Suppressor macrophage treated with lipopolysaccharide for 4 hours (primary cell): ENCODE data around the gene METAP1D.

ENCODE experiments used
- DNase-seq: peaks from one replicate; pipeline ENCODE4 v3.0.0-alpha.2; 2020

The METAP1D gene

GRCh38 chr2:171999161-171999560 is 592 bp upstream of the METAP1D start:
- no peak for DNase-seq

GRCh38 chr2:172000696-172001361 is 1.1 kb downstream of the METAP1D start:
- no peak for DNase-seq

GRCh38 chr2:172007372-172007771 is 7.6 kb downstream of the METAP1D start:
- no peak for DNase-seq

GRCh38 chr2:172009823-172010222 is 10.1 kb downstream of the METAP1D start:
- no peak for DNase-seq

- peak; percentile 33 for DNase-seq
Measured at GRCh38 chr2:172011812-172012575, 12.2 kb downstream of the METAP1D start.

GRCh38 chr2:172012677-172013391 is 13.1 kb downstream of the METAP1D start:
- no peak for DNase-seq

- peak; percentile 47 for DNase-seq
Measured at GRCh38 chr2:172013396-172013795, 13.6 kb downstream of the METAP1D start.

- DNase-seq: no peak
Measured at GRCh38 chr2:172021074-172021931, 21.6 kb downstream of the METAP1D start.

- DNase-seq: no peak
Measured at GRCh38 chr2:172021955-172022354, 22.2 kb downstream of the METAP1D start.

- DNase-seq: no peak
Measured at GRCh38 chr2:172031536-172031935, 31.8 kb downstream of the METAP1D start.

- no peak for DNase-seq
Measured at GRCh38 chr2:172038121-172038520, 38.4 kb downstream of the METAP1D start.

GRCh38 chr2:172038604-172039003 is 38.9 kb downstream of the METAP1D start:
- DNase-seq: no peak

GRCh38 chr2:172039011-172039704 is 39.4 kb downstream of the METAP1D start:
- no peak for DNase-seq

- no peak for DNase-seq
Measured at GRCh38 chr2:172040311-172040710, 40.6 kb downstream of the METAP1D start.

GRCh38 chr2:172046080-172046678 is 46.4 kb downstream of the METAP1D start:
- peak; percentile 21 for DNase-seq

GRCh38 chr2:172046866-172047565 is 47.3 kb downstream of the METAP1D start:
- no peak for DNase-seq

GRCh38 chr2:172047566-172048507 is 48.1 kb downstream of the METAP1D start:
- DNase-seq: no peak

- DNase-seq: no peak
Measured at GRCh38 chr2:172048508-172049503, 49.1 kb downstream of the METAP1D start.
